ENCODE data around the gene MYD88.

The MYD88 gene

DNA sequence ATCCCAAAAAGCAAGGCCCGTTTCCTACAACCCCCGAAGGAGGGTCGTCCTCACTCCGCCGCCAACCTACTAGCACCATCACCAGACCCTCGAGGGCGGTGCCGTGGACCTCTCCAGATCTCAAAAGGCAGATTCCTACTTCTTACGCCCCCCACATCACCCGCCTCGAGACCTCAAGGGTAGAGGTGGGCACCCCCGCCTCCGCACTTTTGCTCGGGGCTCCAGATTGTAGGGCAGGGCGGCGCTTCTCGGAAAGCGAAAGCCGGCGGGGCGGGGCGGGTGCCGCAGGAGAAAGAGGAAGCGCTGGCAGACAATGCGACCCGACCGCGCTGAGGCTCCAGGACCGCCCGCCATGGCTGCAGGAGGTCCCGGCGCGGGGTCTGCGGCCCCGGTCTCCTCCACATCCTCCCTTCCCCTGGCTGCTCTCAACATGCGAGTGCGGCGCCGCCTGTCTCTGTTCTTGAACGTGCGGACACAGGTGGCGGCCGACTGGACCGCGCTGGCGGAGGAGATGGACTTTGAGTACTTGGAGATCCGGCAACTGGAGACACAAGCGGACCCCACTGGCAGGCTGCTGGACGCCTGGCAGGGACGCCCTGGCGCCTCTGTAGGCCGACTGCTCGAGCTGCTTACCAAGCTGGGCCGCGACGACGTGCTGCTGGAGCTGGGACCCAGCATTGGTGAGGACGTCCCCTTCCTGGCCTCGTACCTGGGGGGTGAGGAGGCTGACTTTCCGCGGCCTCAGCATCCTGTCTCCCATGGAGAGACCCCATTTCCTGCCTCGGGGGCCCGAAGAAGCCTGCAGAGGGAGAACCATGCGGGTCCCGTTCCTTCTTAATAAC lies at the start of gene MYD88:
Gene MYD88 (plus strand): TSS at position 313 of the 842 bp plus-strand sequence. CDS start 40 bp downstream, at position 353.
- FAIRE-seq: no peak

DNA sequence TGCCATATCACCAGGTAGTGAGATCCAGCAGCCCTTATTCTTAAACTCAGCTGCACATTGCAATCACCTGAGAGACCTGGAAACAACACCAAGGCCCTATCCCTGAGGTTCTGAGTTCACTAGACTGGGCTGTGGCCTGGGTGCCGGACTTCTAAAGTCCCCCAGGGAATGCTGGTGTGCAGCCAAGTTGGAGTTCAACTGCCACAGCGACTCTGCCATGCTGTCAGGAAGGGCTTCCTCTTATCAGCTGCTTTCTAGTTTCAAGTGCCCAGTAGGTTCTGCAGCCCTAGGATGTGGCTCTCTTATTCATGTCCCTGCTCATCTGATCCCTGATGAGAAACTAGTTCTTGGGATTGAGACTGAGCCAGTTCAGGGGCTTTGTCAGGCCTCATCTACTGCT lies 49.3 kb upstream of the MYD88 start:
- no peak for FAIRE-seq

GRCh38 chr3:38090453-38090852 lies 48.0 kb upstream of the MYD88 start:
- FAIRE-seq: no peak

GRCh38 chr3:38094999-38095398 lies 43.5 kb upstream of the MYD88 start:
- FAIRE-seq: no peak

- FAIRE-seq: no peak
Measured at GRCh38 chr3:38095669-38096483, 42.6 kb upstream of the MYD88 start.

DNA sequence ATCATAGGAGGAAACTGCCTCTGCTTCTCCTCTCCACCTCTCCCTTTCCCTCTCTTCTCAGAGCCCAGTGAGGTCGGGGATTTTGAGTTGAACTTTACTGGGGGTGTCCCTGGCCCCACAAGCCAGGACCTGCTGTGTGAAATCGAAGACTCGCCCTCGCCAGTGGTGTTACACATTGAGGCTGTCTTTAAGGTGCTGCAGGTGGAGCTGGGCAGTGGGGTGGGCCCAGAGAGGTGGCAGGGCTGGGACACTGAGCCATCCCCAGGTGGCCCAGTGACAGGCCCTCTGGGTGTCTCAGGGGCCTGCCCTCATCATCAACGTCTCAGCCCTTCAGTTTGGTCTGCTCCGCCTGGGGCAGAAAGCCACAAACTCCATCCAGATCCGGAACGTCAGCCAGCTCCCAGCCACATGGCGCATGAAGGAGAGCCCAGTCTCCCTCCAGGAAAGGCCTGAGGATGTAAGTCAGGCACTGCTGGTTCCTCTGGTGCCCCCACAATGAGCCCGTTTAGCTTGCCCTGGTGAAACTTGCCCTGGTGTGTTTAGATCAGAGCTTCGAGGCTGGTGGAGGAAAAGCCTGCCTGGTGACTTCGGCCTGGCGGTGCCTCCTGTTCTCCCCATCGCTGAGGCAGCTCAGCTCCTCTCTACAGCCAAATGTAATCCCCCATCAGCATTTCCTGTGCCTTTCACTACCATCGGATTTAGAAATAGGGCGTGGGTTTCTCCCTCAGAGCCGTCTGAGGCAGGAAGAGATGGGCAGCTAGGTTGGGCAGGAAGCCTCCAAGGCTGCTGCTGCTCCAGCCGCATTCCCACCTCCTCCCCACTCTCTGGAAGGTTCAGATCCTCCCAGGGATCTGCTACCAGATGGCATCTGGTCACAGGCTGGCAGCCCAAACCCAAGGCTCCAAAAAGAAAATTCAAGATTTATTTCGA lies 40.8 kb upstream of the MYD88 start:
- no peak for FAIRE-seq

- no peak for FAIRE-seq
Measured at GRCh38 chr3:38098376-38098723, 40.1 kb upstream of the MYD88 start.

- no peak for FAIRE-seq
Measured at GRCh38 chr3:38099518-38099917, 38.9 kb upstream of the MYD88 start.

GRCh38 chr3:38100498-38100897 lies 38.0 kb upstream of the MYD88 start:
- FAIRE-seq: no peak

- FAIRE-seq: no peak
Measured at GRCh38 chr3:38101811-38102443, 36.5 kb upstream of the MYD88 start.

GRCh38 chr3:38102444-38102814 lies 36.0 kb upstream of the MYD88 start:
- FAIRE-seq: no peak

- no peak for FAIRE-seq
Measured at GRCh38 chr3:38105525-38105924, 32.9 kb upstream of the MYD88 start.

DNA sequence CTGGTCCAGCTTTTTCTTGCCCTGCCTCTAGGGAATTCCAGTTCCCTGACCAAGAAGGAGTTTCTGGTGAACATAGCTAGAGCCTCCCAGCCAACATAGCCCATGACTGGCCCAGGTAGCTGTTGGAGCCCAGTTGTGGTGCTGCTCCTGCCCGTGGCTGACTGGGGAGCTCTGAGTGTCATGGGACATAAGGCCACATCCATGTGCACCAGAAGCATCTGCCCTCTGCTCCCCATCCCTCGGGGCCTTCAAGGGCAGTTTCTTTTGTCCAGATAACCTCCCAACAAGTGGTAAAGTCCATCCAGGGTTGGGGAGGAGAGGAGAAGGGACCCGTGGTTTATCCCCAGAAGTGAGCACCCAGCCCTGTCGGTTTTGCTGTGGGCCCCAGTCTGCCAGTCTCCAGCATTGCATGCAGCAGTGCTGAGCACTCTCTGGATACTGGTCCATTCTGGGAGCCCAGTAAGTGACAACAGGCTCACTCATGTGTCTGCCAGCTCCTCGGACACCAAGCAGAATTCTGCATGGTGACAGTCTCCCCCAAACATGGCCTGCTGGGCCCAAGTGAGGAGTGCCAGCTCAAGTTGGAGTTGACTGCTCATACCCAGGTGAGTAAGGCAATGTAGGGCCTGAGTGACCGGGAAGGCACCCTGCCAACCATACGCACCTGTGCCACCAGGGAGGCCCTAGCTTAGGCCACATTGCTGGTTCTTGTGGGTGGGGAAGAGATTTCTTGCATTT lies 30.4 kb upstream of the MYD88 start:
- FAIRE-seq: no peak

DNA sequence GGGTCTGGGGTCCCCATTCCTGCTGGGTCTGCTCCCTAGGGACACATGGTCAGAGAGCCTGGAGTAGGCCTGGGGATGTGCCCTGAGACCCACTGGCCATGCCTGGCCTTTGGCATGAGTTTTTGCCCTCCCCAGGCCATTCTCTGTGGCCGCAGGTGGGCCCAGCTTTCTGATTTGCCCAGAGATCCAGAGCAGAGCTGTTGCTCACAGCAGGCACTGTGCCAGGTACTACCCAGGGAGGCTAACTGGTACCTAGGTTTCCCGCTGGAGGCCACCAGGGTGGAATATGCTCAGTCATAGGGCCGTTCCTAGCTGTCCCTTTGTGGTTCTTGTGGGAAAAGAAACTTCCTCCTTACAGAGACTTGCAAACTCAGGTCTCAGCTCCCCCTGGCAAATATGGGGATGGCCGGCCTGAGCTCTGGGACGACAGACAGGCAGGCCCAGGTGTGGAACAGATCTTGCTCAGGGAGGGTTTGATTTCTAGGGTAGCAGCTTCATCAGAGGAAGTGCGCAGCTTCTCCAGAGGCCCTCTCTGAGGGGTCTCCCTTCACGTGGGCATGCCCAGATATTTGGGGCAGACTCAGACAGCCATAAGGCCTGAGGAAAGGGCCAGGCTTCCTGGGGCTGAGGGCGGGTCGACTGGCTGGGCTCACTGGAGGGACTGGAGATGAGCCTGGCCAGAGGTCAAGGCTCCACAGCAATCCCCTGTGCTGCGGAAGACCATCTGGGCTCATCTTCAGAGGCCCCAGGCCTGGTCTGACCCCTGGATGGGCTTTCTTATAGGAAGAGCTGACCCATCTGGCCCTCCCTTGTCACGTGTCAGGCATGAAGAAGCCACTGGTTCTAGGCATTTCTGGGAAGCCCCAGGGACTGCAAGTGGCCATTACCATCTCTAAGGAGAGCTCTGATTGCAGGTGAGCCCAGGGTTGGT lies 29.5 kb upstream of the MYD88 start:
- FAIRE-seq: no peak

DNA sequence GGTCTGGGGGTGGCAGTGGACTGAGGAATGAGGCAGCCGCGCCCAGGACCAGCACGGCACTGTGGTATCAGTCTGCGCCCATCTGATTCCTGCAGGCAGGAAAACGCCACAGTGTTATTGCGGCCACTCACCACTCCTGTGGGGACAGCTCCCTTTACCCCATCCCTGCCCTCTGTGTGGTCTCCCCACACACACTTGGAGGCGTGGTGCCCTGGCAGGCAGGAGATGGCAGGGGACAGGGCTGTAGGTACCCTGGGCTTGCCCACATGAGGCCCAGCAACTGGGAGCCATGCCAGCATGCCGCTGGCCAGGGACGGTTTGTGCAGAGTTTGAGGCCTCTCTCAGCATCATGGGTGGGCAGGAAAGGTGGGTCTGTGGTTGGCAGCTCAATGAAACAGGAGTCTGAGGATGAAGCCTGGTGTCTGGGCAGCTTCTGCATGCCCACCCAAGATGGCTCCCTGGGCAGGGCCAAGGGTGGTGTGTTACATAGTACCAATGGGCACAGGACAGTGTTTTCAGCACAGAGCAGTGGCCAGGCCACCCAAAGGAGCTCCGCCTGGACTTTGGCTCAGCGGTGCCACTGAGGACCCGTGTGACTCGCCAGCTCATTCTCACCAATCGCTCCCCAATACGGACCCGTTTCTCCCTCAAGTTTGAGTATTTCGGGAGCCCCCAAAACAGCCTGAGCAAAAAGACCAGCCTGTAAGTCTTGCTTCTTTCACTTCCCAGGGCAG lies 28.7 kb upstream of the MYD88 start:
- no peak for FAIRE-seq

GRCh38 chr3:38110314-38111050 lies 28.0 kb upstream of the MYD88 start:
- no peak for FAIRE-seq

GRCh38 chr3:38111201-38111600 lies 27.3 kb upstream of the MYD88 start:
- no peak for FAIRE-seq

DNA sequence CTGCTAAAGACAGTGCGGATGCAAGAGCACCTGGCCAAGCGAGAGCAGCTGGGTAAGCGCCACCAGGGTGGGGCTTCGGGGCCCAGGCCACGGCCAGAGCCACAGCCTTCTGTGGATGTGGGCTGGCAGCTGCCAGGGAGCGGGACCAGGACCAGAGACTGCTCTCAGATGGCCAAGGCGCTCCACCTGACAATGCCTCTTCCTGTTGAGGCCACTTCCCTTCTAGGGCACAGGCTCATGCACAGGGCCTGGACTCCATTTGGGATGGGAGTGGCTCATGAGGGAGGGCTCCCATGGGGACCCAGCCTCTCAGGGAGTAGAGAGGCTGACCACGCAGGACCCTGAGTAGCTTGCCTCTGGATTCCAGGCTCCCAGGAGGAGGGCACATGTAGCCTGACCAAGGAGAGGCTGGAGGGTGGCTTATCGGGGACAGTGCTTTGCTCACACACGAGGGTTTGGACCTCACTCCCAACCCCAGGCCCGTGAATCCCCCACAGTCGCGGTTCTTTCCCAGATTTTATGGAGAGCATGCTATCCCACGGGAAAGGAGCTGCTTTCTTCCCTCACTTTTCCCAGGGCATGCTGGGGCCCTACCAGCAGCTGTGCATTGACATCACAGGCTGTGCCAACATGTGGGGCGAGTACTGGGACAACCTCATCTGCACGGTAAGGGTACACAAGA lies 26.6 kb upstream of the MYD88 start:
- no peak for FAIRE-seq

- no peak for FAIRE-seq
Measured at GRCh38 chr3:38112378-38112761, 26.1 kb upstream of the MYD88 start.
